Measurements from ENCODE around the gene MTX1.
"Not testable (repeated sequence)": the region's sequence is repeated elsewhere in the genome, so short reads cannot be mapped to it uniquely, and the experiment has no call there.

MTX1 gene

DNA sequence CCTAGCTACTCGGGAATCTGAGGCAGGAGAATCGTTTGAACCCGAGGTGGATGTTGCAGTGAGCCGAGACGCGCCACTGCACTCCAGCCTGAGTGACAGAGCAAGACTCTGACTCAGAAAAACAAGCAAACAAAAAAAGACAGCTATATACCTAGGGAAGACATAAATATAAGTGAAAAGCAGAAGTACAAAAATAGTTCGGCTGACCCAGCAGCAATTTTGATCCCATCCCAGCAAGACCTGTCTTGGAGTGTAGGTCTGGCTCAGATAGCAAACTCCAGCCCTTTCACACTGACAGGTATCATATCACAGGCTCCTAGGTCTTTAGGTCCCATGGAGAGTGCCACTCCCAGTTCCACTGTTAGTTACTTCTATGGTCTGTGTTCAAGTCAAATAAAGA is 14.6 kb downstream of the MTX1 start:
- FAIRE-seq (no peak), DNase-seq (ENCODE audit: insufficient read length, low spot score) (no peak)
- no peak for TF ChIP-seq TAF1 (IDR thresholded peaks at IDR 0.05; ENCODE audit: low read depth, low read length)
- peak; percentile 15; the same call in 1 of the 2 replicates for TF ChIP-seq SPI1 (IDR thresholded peaks at IDR 0.05; ENCODE audit: low read depth, low read length)

DNA sequence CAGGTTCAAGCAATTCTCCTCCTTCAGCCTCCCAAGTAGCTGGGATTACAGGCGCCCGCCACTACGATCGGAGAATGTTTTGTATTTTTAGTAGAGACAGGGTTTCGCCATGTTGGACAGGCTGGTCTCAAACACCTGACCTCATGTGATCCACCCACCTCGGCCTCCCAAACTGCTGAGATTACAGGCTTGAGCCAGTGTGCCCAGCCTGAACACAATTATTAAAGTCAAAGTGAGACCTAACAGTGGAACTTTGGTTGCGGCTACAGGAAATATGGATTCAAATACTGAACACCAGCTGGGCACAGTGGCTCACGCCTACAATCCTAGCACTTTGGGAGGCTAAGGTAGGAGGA is 16.9 kb downstream of the MTX1 start:
- FAIRE-seq; DNase-seq (ENCODE audit: insufficient read length, low spot score): not testable (repeated sequence)

GRCh38 chr1:155226188-155226909 is 17.9 kb downstream of the MTX1 start:
- no peak for TF ChIP-seq POLR2A (IDR thresholded peaks at IDR 0.05; ENCODE audit: low read depth, low read length)
- no peak for TF ChIP-seq POLR2AphosphoS5 (IDR thresholded peaks at IDR 0.05; ENCODE audit: low read depth, low read length)
- no peak for TF ChIP-seq SPI1 (IDR thresholded peaks at IDR 0.05; ENCODE audit: low read depth, low read length)
- no peak for TF ChIP-seq PAX5 (IDR thresholded peaks at IDR 0.05; ENCODE audit: insufficient read depth, low read length, severe bottlenecking)
- no peak for TF ChIP-seq POU2F2 (IDR thresholded peaks at IDR 0.05; ENCODE audit: low read depth, low read length)
- no peak for TF ChIP-seq TAF1 (IDR thresholded peaks at IDR 0.05; ENCODE audit: low read depth, low read length)
- DNase-seq (ENCODE audit: insufficient read length, low spot score) (peak; percentile 58), FAIRE-seq (peak; percentile 55)

DNA sequence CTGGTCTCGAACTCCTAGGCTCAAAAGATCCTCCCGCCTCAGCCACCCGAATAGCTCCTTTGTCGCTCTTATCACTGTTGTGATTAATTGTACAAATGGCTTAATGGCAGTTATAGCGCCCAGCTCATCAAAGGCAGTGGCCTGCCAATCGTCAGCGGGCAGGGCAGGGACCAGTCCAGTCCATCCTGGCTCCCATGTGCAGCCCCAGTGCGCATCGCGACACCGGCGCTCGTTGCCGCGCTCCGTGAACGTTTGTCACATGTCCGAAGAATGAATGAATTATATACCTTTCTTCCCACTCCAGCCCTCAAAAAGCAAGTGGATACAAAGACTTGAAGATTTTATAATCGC is 18.4 kb downstream of the MTX1 start:
- no peak for FAIRE-seq
- no peak for DNase-seq (ENCODE audit: insufficient read length, low spot score)
- TF ChIP-seq POLR2AphosphoS5 (IDR thresholded peaks at IDR 0.05; ENCODE audit: low read depth, low read length), result no peak
- TF ChIP-seq TAF1 (IDR thresholded peaks at IDR 0.05; ENCODE audit: low read depth, low read length), result no peak; the same call in 1 of the 2 replicates
- TF ChIP-seq PAX5 (IDR thresholded peaks at IDR 0.05; ENCODE audit: insufficient read depth, low read length, severe bottlenecking), result no peak
- TF ChIP-seq POLR2A (IDR thresholded peaks at IDR 0.05; ENCODE audit: low read depth, low read length), result no peak
- no peak for TF ChIP-seq SPI1 (IDR thresholded peaks at IDR 0.05; ENCODE audit: low read depth, low read length)
- no peak for TF ChIP-seq POU2F2 (IDR thresholded peaks at IDR 0.05; ENCODE audit: low read depth, low read length)

DNA sequence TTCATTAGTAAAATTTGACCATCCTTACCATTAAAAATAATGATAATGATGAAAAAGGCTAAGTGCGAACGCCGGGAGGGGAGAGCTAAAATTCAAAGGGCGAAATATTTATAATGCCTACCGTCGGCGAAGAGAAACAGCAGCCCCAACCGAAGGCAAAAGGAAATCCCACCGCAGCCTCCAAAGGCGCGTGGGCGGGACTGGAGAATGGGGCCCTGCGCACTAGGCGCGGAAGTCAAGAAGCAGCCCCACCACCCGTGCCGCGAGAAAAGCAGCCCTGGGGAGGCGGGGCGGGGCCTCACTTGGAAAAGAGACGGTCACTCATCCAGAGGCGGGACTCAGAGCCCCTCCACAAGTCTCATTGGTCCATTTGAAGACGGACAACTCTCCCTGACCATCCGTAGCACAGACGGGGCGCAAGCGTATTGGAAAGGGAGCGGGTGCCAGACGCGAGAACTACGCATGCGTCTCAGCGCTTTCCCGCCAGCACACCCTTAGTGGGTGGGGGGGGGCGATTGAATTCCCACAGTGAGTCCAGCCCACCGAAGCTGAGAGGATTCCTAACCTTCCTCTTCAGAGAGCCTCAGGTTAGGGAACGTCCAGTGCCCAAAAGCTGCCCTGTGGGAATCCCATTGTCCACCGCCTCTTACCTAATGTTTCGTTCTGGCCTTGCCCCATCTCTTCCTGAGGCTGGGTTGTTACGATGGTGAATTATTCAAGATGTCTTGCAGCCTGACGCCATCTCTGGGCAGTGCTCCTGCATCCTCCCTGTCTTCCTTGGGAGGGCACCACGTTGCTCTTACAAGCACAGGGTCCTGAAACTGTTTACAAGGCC is 19.0 kb downstream of the MTX1 start:
- DNase-seq (ENCODE audit: insufficient read length, low spot score), result peak; percentile 95
- TF ChIP-seq POLR2AphosphoS5 (IDR thresholded peaks at IDR 0.05; ENCODE audit: low read depth, low read length) (peak; percentile 79), POU2F2 (IDR thresholded peaks at IDR 0.05; ENCODE audit: low read depth, low read length) (peak; percentile 63; the same call in 1 of the 2 replicates), SPI1 (IDR thresholded peaks at IDR 0.05; ENCODE audit: low read depth, low read length) (peak; percentile 23; the same call in 1 of the 2 replicates), TAF1 (IDR thresholded peaks at IDR 0.05; ENCODE audit: low read depth, low read length) (peak; percentile 76), POLR2A (IDR thresholded peaks at IDR 0.05; ENCODE audit: low read depth, low read length) (peak; percentile 85), PAX5 (IDR thresholded peaks at IDR 0.05; ENCODE audit: insufficient read depth, low read length, severe bottlenecking) (no peak)
- peak; percentile 92 for FAIRE-seq

- DNase-seq (ENCODE audit: insufficient read length, low spot score), result no peak
- FAIRE-seq, result no peak
- TF ChIP-seq POU2F2 (IDR thresholded peaks at IDR 0.05; ENCODE audit: low read depth, low read length) (no peak), PAX5 (IDR thresholded peaks at IDR 0.05; ENCODE audit: insufficient read depth, low read length, severe bottlenecking) (no peak), POLR2AphosphoS5 (IDR thresholded peaks at IDR 0.05; ENCODE audit: low read depth, low read length) (no peak), POLR2A (IDR thresholded peaks at IDR 0.05; ENCODE audit: low read depth, low read length) (no peak), TAF1 (IDR thresholded peaks at IDR 0.05; ENCODE audit: low read depth, low read length) (no peak), SPI1 (IDR thresholded peaks at IDR 0.05; ENCODE audit: low read depth, low read length) (no peak)
These were observed 19.6 kb downstream of the MTX1 start for GRCh38 chr1:155228096-155228427.

- DNase-seq (ENCODE audit: insufficient read length, low spot score); FAIRE-seq: not testable (repeated sequence)
These were observed 22.8 kb downstream of the MTX1 start for GRCh38 chr1:155231302-155231701.

DNA sequence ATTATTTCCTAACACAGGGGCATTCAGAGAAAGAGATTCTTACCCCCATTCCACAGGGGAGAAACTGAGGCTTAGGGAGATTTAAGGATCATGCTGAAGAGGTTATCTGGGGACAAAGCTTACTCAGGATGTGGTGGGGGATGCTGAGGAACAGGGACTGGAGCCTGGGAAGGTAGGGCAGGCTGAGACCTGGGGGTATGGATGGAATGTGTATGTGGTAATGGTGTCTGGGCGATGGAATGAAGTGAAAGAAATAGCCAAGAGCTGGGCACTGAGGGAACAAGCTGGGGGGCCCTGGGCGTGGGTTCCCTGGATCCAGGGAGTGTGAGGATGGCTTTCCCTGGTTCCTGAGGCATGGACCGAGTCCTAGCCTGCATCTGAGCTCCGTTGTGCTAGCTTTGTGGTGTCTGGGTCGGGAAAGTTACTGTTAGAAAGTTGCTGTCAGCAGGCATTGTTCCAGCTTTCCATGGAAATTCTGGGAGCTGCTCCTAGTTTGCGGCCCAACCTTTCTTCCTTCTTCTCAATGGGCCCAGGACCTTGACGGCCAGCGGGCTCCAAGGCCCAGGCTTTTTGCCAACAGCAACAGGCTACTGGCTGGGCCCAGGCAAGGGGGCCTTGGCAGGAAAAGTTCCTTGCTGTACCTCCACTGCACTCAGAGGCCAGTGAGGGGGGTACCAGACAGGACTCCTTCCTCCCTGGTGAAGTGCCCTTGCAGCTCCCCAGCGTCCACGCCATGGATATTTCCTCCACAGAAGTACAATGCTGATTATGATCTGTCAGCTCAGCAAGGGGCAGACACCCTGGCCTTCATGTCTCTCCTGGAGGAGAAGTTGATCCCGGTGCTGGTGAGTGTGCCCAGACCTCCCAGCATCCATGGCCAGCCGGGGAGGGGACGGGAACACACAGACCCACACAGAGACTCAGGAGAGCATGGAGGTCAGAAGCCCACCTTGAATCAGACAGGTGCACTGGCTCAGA is 23.8 kb downstream of the MTX1 start:
- FAIRE-seq; DNase-seq (ENCODE audit: insufficient read length, low spot score): not testable (repeated sequence)

GRCh38 chr1:155233502-155233901 is 25.0 kb downstream of the MTX1 start:
- FAIRE-seq, result not testable (repeated sequence)

DNA sequence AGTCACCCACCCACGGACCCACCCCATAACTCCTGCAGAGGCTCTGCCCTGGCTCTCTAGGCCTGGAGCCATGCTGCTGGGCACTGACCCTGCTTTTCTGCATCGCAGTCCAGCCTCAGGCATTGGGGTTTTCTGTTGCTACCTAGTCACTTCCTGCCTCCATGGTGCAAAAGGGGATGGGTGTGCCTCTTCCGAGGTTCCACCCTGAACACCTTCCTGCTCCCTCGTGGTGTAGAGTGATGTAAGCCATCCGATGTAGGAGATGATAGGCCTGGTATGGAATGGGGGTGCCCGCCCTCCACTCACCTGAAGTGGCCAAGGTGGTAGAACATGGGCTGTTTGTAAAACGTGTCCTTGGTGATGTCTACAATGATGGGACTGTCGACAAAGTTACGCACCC is 26.9 kb downstream of the MTX1 start:
- peak; percentile 23 for FAIRE-seq
- DNase-seq (ENCODE audit: insufficient read length, low spot score), result not testable (repeated sequence)

More at GRCh38 chr1:155233502-155233901, 25.0 kb downstream of the MTX1 start:
- not testable (repeated sequence) for DNase-seq (ENCODE audit: insufficient read length, low spot score)
